ENCODE results near the gene OR2T2.
"Not testable (repeated sequence)": the region's sequence is repeated elsewhere in the genome, so short reads cannot be mapped to it uniquely, and the experiment has no call there.

OR2T2 gene, protein sequence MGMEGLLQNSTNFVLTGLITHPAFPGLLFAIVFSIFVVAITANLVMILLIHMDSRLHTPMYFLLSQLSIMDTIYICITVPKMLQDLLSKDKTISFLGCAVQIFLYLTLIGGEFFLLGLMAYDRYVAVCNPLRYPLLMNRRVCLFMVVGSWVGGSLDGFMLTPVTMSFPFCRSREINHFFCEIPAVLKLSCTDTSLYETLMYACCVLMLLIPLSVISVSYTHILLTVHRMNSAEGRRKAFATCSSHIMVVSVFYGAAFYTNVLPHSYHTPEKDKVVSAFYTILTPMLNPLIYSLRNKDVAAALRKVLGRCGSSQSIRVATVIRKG

DNA sequence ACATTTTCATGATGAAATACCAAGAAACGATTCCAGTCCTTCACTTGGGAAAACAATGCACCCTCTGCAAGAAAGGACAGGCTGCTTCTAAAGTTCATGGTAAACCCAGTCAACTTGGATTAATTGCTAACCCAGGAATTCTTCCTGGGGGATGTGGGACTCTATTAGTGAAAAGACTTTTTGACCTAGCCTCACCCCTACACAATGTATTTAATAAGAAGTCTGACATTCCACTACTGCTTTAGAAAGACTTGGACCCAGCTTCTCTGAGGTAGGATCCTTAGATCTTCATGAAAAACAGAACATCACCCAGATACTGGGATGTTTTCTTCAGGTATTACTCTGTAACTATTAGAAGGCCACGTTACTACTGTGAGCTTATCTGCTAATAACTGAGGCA is at the start of gene OR2T2:
Gene OR2T2 (plus strand): TSS at position 239 of the 400 bp plus-strand sequence. CDS start 7,161 bp downstream, outside the sequence.
- not testable (repeated sequence) for DNase-seq

DNA sequence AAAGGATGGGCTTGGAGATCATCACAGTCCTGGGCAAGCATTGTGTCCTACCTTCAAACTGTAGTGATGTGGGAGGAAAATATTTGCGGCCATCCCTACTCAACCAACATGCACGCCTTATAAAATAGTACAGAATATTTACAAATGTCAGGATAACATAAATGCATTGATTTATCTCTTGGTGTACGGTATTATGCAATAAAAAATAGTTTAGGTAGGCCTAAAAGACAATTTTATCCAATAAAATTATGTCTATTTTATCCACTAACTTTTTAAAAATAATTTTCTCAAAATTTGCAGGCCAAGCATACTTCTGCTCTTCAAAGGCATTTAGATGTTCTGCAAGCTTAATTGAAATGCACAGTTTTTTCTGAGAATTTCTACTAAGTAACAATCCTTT is 42.7 kb upstream of the OR2T2 start, which contains the start of gene OR2T1:
Gene OR2T1 (plus strand): TSS at position 301 of the 400 bp plus-strand sequence. CDS start 3,100 bp downstream, outside the sequence.
- DNase-seq = no peak

DNA sequence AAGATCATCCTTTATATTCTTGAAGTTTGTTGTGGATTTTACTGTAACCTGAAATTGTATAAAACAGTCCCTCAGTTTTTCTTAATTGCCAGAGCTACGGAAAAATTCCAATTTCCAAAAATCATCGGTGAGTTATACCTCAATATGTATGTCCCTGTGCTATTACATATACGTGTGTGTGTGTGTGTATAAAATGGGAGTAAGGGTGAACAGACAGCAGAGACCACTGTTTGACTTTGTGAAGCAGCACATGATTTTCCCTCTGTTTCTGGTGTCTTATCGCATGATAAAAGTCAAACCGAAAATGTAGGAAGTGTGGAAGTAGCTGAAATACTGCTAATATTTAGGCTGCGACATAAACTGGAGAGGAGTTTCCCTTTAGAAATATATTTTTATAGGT is 41.4 kb upstream of the OR2T2 start:
- DNase-seq = no peak

DNA sequence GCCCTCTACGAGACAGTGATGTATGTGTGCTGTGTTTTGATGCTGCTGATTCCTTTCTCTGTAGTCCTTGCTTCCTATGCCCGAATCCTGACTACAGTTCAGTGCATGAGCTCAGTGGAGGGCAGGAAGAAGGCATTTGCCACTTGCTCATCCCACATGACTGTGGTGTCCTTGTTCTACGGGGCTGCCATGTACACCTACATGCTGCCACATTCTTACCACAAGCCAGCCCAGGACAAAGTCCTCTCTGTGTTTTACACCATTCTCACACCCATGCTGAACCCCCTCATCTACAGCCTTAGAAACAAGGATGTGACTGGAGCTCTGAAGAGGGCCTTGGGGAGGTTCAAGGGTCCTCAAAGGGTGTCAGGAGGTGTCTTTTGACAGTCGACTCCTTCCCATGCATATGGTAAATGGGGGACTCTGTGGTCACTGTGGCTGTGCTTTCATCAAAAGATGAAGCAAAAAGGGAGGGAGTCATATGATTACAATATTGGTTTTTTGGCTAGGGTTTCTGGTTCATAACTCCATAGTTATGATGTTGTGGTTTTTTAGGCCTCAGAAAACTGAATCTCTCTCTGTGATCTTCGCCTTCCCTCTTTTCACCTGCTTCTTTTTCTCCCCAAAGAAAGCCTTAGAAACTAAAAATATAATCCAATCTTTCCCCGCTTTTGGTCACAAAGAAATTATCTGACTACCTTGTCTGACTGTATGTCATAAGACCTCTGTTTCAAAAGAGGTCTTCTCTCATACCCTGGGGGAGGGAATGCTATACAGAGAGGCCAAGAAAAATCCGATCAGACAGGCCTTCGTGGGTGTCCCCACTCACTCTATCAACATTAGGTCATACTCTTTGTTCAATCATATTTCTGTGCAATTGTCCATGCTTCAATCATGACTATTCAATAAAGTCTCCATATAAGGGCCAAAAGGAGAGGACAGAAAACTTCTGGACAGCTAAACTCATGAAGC is 38.4 kb upstream of the OR2T2 start:
- no peak for DNase-seq

DNA sequence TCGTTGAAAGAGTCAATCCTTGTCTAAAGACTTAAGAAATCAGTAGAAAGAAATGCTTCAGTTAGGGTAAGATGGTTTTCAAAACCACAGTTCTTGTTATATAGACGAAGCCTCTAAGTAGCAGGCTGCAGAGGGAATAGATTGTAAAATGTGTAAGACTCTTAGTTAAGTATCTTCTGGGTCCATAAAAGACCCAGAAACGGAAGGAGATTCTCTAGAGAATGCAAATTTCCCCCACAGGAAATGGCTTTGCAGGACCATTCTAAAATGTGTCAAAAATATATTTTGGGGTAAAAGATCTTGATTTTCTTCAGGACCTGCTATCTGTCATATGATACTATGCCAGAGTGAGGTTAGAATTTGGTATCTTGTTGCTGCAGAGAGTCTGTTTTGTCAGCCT is 29.2 kb upstream of the OR2T2 start:
- DNase-seq = no peak

DNA sequence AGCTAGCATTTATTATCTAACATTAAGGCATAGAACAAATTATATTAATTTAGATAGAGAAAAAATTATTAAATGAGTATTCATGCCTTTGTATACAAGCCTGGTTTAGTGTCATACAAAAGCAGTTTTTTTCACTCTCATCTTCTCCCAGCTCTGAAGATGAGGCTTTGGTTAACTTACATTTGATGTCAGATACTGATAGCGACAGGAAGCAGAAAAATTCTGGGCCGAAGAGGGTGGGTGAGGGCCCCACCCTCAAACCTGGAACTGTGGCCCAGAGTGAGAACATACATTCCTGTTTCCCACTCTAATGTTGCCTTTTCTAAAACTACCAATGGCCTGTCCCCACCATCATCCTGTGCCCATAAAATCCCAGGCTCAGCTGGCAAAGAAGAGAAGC is 27.6 kb upstream of the OR2T2 start:
- no peak for DNase-seq

DNA sequence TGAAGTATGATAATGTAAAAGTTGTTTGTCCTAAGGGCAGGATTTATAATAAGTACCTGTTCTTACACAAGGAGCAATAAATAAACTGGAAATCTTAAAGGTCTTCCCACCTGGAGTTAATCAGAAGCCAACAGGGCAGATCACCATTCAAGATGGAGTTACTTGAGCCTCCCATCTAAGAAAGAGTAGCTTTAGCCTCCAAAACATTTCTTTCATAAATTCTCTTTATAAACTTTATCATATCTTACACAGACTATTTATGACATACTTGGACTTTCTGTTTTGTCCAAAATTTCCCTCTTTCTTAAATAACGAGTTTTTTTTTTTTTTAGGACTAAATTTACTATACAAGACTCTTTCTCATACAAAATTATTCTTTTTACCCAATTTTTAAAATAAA is 24.1 kb upstream of the OR2T2 start:
- DNase-seq = no peak

DNA sequence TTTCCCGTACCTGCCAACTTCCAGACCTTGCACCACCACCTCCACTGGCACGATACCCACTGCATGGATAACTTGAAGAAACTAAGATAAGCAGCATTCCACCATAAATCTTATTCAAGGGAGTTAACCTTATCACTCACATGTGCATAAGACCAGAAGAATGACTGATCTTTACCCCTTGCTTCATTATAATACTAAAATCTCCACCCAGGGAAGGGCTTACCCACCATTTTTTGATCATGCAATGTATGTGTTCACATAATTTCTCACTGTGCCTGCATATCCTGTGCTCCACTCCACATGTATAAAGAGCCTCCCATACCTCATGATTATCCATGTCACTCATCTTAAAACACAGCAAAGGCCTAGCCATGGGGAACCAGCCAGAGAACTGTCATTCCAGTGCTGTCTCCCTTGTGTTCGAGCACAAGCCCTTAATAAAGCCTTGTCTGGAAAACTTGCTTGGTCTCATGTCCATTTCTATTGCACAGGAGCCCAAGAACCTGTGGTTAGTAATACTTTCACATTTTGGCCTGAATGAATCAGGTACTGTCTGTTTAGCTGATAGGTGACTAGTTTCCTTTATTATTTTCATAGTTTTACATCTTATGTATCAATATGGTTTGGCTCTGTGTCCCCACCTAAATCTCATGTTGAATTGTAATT is 17.8 kb upstream of the OR2T2 start:
- not testable (repeated sequence) for DNase-seq

DNA sequence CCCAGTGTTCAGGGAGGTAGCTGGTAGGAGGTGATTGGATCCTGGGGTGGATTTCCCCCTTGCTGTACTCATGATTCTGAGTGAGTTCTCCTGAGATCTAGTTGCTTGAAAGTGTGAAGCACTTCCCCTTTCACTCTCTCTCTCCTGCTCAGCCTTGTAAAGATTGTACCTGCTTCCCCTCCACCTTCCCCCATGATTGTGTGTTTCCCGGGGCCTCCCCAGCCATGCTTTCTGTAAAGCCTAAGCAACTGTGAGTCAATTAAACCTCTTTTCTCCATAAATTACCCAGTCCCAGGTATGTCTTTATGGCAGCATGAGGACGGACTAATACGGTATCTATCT is 17.3 kb upstream of the OR2T2 start:
- not testable (repeated sequence) for DNase-seq

DNA sequence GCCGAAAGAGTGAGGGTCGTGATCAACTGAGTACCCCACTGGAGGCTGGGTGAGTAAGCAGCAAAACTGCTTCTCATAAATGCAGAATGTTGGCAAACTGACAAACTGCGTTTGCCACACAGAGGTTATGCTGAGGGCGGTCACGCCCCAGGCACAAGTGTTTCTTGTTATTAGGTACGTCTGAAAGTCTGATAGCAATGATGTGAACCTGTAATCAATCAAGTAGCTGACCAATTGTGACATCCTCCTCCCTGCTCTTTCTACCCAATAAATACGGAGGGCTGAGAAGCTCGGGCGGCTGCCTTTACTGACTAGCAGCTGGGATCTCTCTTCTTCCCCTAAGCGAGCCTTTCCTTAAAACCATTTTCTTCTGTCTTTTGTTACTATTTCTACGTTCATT is 13.8 kb upstream of the OR2T2 start:
- not testable (repeated sequence) for DNase-seq

DNA sequence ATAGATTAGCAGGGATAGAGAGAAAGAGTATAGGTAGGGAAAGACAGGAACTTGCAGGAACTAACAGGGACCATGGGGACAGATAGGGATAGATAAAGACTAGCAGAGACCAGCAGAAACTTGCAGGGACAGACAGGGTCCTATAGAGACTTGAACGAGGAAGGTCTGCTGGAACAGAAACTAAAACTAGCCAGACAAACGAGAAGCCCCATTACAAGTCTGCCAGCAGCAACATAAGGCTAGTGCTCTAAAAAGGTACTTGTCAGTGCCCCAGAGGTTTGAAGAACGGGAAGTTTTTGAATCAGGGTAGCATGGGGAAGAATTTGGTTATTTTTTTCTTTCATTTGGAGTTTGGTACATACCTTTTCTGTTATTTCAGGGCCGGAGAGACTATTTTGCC is 13.2 kb upstream of the OR2T2 start:
- DNase-seq = not testable (repeated sequence)

DNA sequence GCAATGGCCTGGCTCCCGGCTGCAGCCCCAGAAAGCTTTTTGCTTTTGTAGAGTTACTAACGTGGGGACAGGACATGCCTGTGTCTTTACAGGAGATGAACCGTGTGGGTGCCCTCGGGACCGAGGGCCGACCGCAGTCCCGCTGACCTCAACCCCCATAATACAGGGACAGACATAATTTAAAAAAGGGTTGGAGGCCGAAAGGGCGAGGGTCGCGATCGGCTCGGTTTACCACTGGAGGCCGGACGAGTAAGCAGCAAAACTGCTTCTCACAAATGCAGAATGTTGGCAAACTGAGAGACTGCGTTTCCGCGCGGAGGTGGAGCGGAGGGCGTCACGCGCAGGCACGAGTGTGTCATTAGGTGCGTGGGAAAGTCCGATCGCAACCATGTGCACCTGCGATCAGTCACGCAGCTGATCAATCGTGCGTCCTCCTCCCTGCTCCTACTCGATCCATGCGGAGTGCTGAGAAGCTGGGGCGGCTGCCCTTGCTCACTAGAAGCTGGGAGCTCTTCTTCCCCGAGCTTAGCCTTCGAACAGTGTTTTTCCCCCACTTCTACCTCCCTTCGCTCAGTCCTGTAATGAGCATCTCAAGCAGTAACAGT is 11.5 kb upstream of the OR2T2 start:
- not testable (repeated sequence) for DNase-seq

DNA sequence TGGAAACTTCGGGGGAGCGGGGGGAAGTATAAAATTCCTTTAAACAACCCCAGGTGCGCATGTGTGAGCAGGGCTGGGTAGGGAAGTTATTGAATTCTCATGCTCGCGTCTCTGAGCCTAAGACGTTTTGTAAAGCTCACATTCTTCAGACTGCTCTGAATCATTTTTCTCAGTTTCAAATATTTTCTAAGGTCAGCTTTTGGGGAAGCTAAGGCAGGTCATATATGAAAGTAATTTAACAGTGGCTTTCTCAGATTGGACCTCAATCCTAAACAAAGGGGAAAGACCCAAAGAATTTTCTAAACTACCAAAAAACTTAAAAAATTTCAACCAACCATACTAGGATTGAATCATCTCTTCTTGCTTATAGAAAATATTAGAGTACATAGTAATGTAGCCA is 10.5 kb upstream of the OR2T2 start:
- not testable (repeated sequence) for DNase-seq

DNA sequence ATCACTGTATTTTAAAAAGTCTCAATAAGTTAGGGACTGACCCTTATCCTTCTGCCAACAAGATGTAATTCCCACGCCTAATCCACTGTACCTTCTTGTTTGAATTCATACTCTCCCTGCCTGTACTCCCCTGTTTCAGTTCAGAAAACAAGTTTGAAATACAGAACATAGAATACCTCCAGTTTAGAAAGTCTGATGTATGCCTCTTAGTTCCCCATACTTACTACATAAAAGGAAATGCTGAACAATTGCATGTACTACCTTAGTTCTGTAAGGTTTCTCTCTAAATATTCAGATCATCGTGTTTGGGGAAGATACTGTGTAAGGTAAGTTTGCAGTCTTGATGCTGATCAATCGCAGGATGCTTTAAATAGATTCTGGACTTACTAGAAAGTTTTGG is 9.1 kb upstream of the OR2T2 start:
- DNase-seq = not testable (repeated sequence)

DNA sequence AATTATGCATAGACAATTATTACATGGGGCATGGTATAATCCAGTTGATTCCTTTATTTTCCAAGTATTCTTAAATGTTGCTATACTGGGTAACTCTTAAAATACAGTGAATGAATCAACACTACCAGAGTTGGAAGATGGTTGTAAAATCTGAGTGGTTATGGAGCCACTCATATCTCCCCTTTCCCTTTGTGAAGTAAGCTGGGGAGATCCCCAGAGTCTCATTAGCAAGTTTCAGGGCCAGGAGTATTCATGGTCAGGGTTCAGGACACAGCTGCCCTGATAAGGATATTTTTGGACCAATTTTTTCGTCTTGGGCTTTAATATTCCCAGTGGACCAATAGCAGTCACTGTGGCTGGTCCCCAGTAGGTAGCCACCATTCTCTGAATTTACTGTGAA is 6.8 kb upstream of the OR2T2 start:
- not testable (repeated sequence) for DNase-seq

DNA sequence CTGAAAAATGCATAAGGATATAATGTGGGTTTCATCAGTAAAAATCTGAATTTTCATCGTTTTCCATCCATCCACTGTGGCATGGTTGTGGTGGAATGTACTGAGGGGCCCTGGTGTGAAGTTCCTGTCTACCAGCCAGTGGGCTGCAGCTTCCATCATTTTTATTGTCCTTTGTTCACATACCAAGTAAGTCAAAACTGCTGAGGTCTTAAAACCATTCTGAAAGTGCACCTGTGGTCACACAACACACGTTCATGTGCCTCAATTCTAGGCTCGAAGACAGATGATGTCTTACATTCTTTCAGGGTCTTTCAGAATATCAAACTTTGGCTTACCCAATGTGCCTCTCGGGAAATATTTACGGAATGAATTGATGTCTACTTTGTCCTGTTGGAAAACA is 6.2 kb upstream of the OR2T2 start:
- DNase-seq = not testable (repeated sequence)

DNA sequence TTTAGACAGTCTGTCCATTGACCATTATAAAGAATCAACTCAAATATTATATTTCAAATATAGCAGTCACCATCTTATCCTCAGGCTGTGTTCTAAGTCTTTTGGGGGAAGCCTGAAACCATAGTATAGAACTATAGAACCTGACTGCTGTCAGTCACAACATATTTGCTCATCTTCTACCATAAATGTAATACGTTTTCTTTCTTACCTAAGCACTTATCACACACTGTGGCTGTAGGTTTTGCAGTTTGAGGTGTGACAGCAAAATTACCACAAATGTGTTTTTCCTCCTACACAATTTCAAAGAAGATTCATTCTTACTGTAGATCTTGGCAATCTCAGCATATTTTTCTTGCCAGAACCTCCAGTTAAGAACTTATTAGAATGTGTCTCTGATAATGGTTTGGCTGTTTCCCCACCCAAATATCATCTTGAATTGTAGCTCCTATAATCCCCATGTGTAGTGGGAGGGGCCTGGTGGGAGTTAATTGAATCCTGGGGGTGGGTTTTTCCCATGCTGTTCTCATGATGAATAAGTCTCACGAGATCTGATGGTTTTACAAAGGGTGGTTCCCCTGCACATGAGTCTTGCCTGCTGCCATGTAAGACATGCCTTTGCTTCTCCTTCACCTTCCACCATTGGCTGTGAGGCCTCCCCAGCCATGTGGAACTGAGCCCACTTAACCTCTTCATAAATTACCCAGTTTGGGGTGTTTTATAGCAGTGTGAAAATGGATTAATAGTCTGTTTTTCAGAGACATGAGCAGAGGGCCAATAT is 2.7 kb upstream of the OR2T2 start:
- DNase-seq = not testable (repeated sequence)

DNA sequence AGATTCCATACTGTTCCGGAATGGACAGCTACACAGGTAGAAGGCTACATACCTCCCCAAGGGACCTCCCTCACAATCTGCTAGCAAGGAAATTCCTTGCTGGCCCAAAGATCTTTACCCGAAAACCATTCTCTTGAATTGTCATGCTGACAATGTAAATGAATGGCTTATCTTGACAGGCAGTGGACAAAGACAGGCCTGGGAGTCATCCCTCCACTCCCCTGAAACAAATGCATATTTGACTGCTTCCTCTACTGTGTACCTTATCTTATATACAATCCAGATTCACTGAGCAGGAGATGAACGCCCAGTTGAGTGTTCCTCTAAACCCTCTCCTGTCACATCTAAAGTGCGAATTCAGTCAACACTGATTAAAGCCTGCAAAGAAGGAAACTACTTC is 834 bp upstream of the OR2T2 start:
- DNase-seq = not testable (repeated sequence)

DNA sequence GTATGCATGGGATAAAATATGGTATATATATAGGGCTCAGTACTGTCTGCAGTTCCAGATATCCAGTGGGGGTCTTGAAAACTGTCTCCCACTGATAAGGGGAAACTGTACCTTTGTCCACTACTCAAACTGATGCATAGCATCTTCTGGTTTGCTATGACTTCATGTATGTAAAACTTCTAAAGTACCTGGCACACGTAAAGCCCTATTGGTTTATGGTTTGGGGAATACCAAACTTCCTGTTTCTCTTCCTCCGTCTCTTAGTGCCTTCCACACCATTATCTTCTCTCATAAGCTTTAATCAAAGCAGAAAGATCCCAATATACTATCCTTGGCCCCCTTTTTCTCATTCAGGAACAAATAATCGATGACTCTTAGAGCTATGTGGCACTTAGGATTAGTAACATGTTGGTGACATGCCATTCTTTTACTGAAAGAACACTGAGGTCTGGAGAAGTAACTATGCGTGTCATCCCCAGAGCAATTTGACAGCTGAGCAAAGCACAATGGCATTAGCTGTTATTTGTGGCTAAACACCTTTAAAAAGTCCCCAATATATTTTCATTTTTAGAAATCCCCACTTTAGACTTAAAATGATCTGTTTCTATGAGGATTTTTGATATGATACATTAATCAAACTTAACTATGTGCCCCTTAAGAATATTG is 3.1 kb downstream of the OR2T2 start:
- not testable (repeated sequence) for DNase-seq

DNA sequence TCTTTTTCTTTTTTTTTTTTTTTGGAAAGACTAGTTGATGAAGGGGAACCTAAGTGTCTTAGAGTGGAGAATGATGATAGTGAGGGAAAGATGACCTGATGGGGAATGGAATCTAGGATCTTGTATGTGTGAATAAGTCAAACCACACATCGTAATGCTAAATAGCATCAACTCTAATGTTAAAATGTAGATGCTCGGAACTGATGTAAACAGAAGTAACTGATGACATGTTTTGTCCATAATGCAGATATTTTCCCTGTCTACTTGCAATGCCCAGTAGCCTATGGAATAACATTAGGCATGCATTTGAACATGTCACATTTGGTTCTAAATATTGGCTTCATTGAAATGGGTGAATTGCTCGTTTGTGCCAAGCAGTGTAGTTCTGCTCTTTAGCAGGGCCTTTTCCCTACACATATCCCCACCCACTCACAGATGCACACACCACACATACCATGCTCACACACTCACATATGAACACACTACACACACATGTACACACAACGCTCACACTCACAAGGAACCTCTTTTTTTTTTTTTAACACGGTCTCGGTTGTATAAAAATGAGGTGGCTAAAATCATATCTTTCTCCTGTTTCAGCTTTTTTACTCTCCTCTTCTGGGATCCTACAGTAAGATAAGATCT is 4.5 kb downstream of the OR2T2 start:
- not testable (repeated sequence) for DNase-seq

Measured in activated effector memory CD4-positive, alpha-beta T cell treated with anti-CD3 and anti-CD28 coated beads, Interleukin-2, amount 50 U/mL, for 16 hours (primary cell).